Adrenal gland (tissue), 12 donors: ENCODE data around the gene ANTXR1. TPM values are rescaled to one million over a fixed set of nuclear protein-coding genes. Genes with fewer than 3 reads are reported as not detected.
"Not testable (repeated sequence)": the region's sequence is repeated elsewhere in the genome, so short reads cannot be mapped to it uniquely, and the experiment has no call there.

ENCODE experiments used
- DNase-seq, 7 donors: peaks; one replicate each; pipeline ENCODE4 v3.0.0-alpha.2; 2019 to 2020
- H3K27ac ChIP-seq, 5 donors: fragments of 200-600 bp; sonication (generic) in 4 of 5; 1 replicate in 3 of 5; 2 replicates in 2 of 5; pipeline versions ENCODE4 v1.5.1 to v1.8.0; 2016 to 2020; ENCODE audit warnings: mild to moderate bottlenecking in 1 of 5
- H3K27me3 ChIP-seq: fragments of 200-600 bp; 2 replicates; pipeline ENCODE4 v1.8.0; 2021
- H3K36me3 ChIP-seq, 2 donors: fragments of 200-600 bp; replicated peaks in 1 of 2; 1 replicate in 1 of 2; 2 replicates in 1 of 2; pipeline versions ENCODE4 v1.5.1 to v1.8.0; 2018 to 2022
- H3K4me1 ChIP-seq, 2 donors: fragments of 200-600 bp; replicated peaks in 1 of 2; 1 replicate in 1 of 2; 2 replicates in 1 of 2; pipeline versions ENCODE4 v1.5.1 to v1.8.0; 2018 to 2021
- H3K4me3 ChIP-seq, 4 donors: fragments of 200-600 bp; sonication (generic) in 3 of 4; one replicate each; pipeline ENCODE4 v1.5.1; 2016 to 2018
- H3K9me3 ChIP-seq, 3 donors: fragments of 200-600 bp; sonication (generic) in 1 of 3; replicated peaks in 1 of 3; 1 replicate in 2 of 3; 2 replicates in 1 of 3; pipeline versions ENCODE4 v1.5.1 to v1.8.0; 2016 to 2021
- CTCF ChIP-seq, 6 experiments: fragments of 450-650 bp in 4 of 6; fragments of 200-600 bp in 2 of 6; sonication (generic) in 1 of 6; IDR thresholded peaks; 1 replicate in 5 of 6; 2 replicates in 1 of 6; pipeline versions ENCODE4 v1.5.1 to v1.8.0; 2016 to 2021; ENCODE audit warnings: antibody characterized with exemption in 6 of 6, mild to moderate bottlenecking in 2 of 6, moderate library complexity in 1 of 6
- POLR2A ChIP-seq, 2 donors: fragments of 450-650 bp; IDR thresholded peaks; one replicate each; pipeline ENCODE4 v1.6.1; 2017; ENCODE audit warnings: antibody characterized with exemption in 2 of 2, mild to moderate bottlenecking in 2 of 2, moderate library complexity in 1 of 2
- WGBS, 4 donors: extraction: QIAGEN DNeasy Blood & Tissue Kit in 2 of 4; methylation state at CpG; one replicate each; pipeline versions ENCODE4 v1.1.5 to v1.1.7; 2013 to 2017; 5-methylcytosine and 5-hydroxymethylcytosine counted together
- intact Hi-C, 2 donors: fragments of 100-400 bp; cut with DNase I; formaldehyde crosslinking; loops; one replicate each; pipeline versions ENCODE4 v1.14.1 to v1.15.0; 2022 to 2023
- polyA plus RNA-seq, 3 donors: library from polyadenylated mRNA; stranded (reverse); fragments of 200-250 nt in 2 of 3; fragments of 350-450 nt in 1 of 3; fragmentation: Illumina TruSeq in 1 of 3; extraction: RNeasy Lipid Tissue Mini Kit (QIAGEN cat#74804) in 1 of 3; gene quantifications; one replicate each; pipeline ENCODE4 v1.2.3, GENCODE V29; 2013 to 2014
- total RNA-seq, 9 donors: library from RNA; depleted of rRNA in 4 of 9; stranded (reverse); fragments of >200 nt in 4 of 9; fragments of 120-200 nt in 1 of 9; fragmentation: NEBNext Ultra II Directional in 1 of 9; extraction: Animal tissue kit (Norgen Biotek cat#: 25700) in 1 of 9; gene quantifications; one replicate each; pipeline versions ENCODE4 v1.1.0 to v1.2.4, GENCODE V29; 2013 to 2023
- donor health status: healthy with polysubstance abuse.
- donor health status: Bipolar disorder and iron deficiency.
- donor health status: DM: yes; HTN: yes; CAD: no.
- donor health status: DM: no; HTN: no; CAD: no.
- donor health status: DM: no; HTN: no; CAD: no.
- donor health status: DM: yes; HTN: yes; CAD: no.

The ANTXR1 gene
- total and polyA plus RNA-seq, 12 donors = 19.0 to 386 (median 119) TPM

- no peak overlapping the region for H3K4me3 ChIP-seq
- intact Hi-C loops = no loop called here
- H3K36me3 ChIP-seq = no peaks in the 10 kb centered on the region
- TF ChIP-seq POLR2A (IDR thresholded peaks at IDR 0.05) (no peak), CTCF (IDR thresholded peaks at IDR 0.05) (no peak)
- no peak for DNase-seq
- no peak overlapping the region for H3K27ac ChIP-seq
- H3K4me1 ChIP-seq = peaks cover 13 to 18% of the 10 kb centered on the region in 2 donors
- WGBS, 4 donors = 78 to 91% (median 87%) methylated on average over 3 of the region's 3 CpGs
- no peaks in the 10 kb centered on the region for H3K9me3 ChIP-seq
- no peaks in the 10 kb centered on the region for H3K27me3 ChIP-seq
Observed at GRCh38 chr2:69255760-69256159, 242.8 kb downstream of the ANTXR1 start.

GRCh38 chr2:69259994-69260591 lies 247.1 kb downstream of the ANTXR1 start:
- intact Hi-C loops = not testable (repeated sequence)

GRCh38 chr2:69260666-69261065 lies 247.7 kb downstream of the ANTXR1 start:
- intact Hi-C loops = no loop called here
- H3K36me3 ChIP-seq = no peaks in the 10 kb centered on the region
- no peaks in the 10 kb centered on the region for H3K9me3 ChIP-seq
- H3K4me3 ChIP-seq = no peak overlapping the region
- no peaks in the 10 kb centered on the region for H3K27me3 ChIP-seq
- no peaks in the 10 kb centered on the region for H3K4me1 ChIP-seq
- TF ChIP-seq POLR2A (IDR thresholded peaks at IDR 0.05) = no peak
- TF ChIP-seq CTCF (IDR thresholded peaks at IDR 0.05) = no peak
- DNase-seq = no peak
- H3K27ac ChIP-seq = no peak overlapping the region

More at GRCh38 chr2:69259994-69260591, 247.1 kb downstream of the ANTXR1 start:
- 86 to 92% (median 87%) methylated on average over 12 of the region's 12 CpGs for WGBS, 4 donors
- DNase-seq, H3K27me3 ChIP-seq, H3K4me1 ChIP-seq, H3K9me3 ChIP-seq, H3K4me3 ChIP-seq, H3K27ac ChIP-seq, H3K36me3 ChIP-seq: not testable (repeated sequence)

- H3K27ac ChIP-seq = no peak overlapping the region
- H3K27me3 ChIP-seq = no peaks in the 10 kb centered on the region
- TF ChIP-seq CTCF (IDR thresholded peaks at IDR 0.05) = no peak
- no peak for TF ChIP-seq POLR2A (IDR thresholded peaks at IDR 0.05)
- no peaks in the 10 kb centered on the region for H3K36me3 ChIP-seq
- 66 to 81% (median 74%) methylated on average over 4 of the region's 4 CpGs for WGBS, 4 donors
- no peak overlapping the region for H3K4me3 ChIP-seq
- peaks cover 0 to 5% of the 10 kb centered on the region in 2 donors for H3K4me1 ChIP-seq
- DNase-seq = no peak
- intact Hi-C loops = no loop called here
- no peaks in the 10 kb centered on the region for H3K9me3 ChIP-seq
Observed at GRCh38 chr2:69269330-69269729, 256.4 kb downstream of the ANTXR1 start.

GRCh38 chr2:69271831-69272257 lies 258.9 kb downstream of the ANTXR1 start:
- Histone ChIP-seq H3K27ac (peak overlapping the region in 1 of 5 donors; percentile 36), H3K4me1 (peaks cover 0 to 5% of the 10 kb centered on the region in 2 donors), H3K27me3 (no peaks in the 10 kb centered on the region), H3K4me3 (no peak overlapping the region), H3K9me3 (no peaks in the 10 kb centered on the region), H3K36me3 (no peaks in the 10 kb centered on the region)
- intact Hi-C loops = no loop called here
- peak in 1 of 7 donors; percentile 30 for DNase-seq
- 28 to 39% (median 35%) methylated on average over 3 of the region's 3 CpGs for WGBS, 4 donors
- no peak for TF ChIP-seq POLR2A (IDR thresholded peaks at IDR 0.05)
- TF ChIP-seq CTCF (IDR thresholded peaks at IDR 0.05) = no peak
